HepG2 (cell line): Measurements from ENCODE around the gene ATOH7. TPM values are rescaled to one million over a fixed set of nuclear protein-coding genes. Genes with fewer than 3 reads are reported as not detected.

Experiments
- AKNA ChIP-seq: sonication (generic); formaldehyde crosslinking; IDR thresholded peaks from 2 replicates; pipeline ENCODE4 v1.4.0; 2020; ENCODE audit warnings: missing genetic modification reagents, borderline replicate concordance
- BRF2 ChIP-seq: sonication (generic); formaldehyde crosslinking; IDR thresholded peaks from 2 replicates; pipeline ENCODE4 v1.8.1; 2022; ENCODE audit warnings: mild to moderate bottlenecking, missing genetic modification reagents
- CCDC6 ChIP-seq: sonication (generic); formaldehyde crosslinking; IDR thresholded peaks from 2 replicates; pipeline ENCODE4 v1.8.1; 2022; ENCODE audit warnings: mild to moderate bottlenecking, missing genetic modification reagents, moderate library complexity
- GFI1 ChIP-seq: sonication (generic); formaldehyde crosslinking; IDR thresholded peaks from 2 replicates; pipeline ENCODE4 v1.5.0; 2020; ENCODE audit warnings: missing genetic modification reagents, mild to moderate bottlenecking, borderline replicate concordance
- MAFK ChIP-seq, 2 experiments: IDR thresholded peaks in 1 of 2; conservative IDR thresholded peaks in 1 of 2; 2 replicates each; pipeline ENCODE4 v1.6.1; 2011; ENCODE audit warnings: improper control_type of control experiment in 2 of 2, low read length in 2 of 2
- NR1H2 ChIP-seq: sonication (generic); formaldehyde crosslinking; IDR thresholded peaks from 2 replicates; pipeline ENCODE4 v1.8.1; 2022; ENCODE audit warnings: low read depth, missing genetic modification reagents, borderline replicate concordance
- PAX8 ChIP-seq: sonication (generic); formaldehyde crosslinking; IDR thresholded peaks from 2 replicates; pipeline ENCODE4 v1.8.0; 2022; ENCODE audit warnings: mild to moderate bottlenecking, missing genetic modification reagents, borderline replicate concordance
- PREB ChIP-seq: sonication (generic); formaldehyde crosslinking; IDR thresholded peaks from 2 replicates; pipeline ENCODE4 v1.4.0; 2020; ENCODE audit warnings: missing genetic modification reagents
- RFX5 ChIP-seq: IDR thresholded peaks from 2 replicates; pipeline ENCODE4 v1.6.1; 2011; ENCODE audit warnings: low read depth, low read length, improper control_type of control experiment
- RFXAP ChIP-seq: sonication (generic); formaldehyde crosslinking; IDR thresholded peaks from 2 replicates; pipeline ENCODE4 v1.4.0; 2020; ENCODE audit warnings: missing genetic modification reagents, borderline replicate concordance
- TEF ChIP-seq: sonication (generic); formaldehyde crosslinking; IDR thresholded peaks from 2 replicates; pipeline ENCODE4 v1.5.0; 2020; ENCODE audit warnings: missing genetic modification reagents
- TRAFD1 ChIP-seq: sonication (generic); formaldehyde crosslinking; IDR thresholded peaks from 2 replicates; pipeline ENCODE4 v1.5.1; 2020; ENCODE audit warnings: missing genetic modification reagents, mild to moderate bottlenecking, borderline replicate concordance
- ZFP37 ChIP-seq: sonication (generic); formaldehyde crosslinking; IDR thresholded peaks from 2 replicates; pipeline ENCODE4 v1.4.0; 2020; ENCODE audit warnings: missing genetic modification reagents, borderline replicate concordance
- ZNF292 ChIP-seq: sonication (generic); formaldehyde crosslinking; IDR thresholded peaks from 2 replicates; pipeline ENCODE4 v1.8.1; 2022; ENCODE audit warnings: mild to moderate bottlenecking, low read depth, missing genetic modification reagents, borderline replicate concordance
- ZNF513 ChIP-seq: sonication (generic); formaldehyde crosslinking; conservative IDR thresholded peaks from 2 replicates; pipeline ENCODE4 v1.5.0; 2020; ENCODE audit warnings: missing genetic modification reagents
- ZNF773 ChIP-seq: sonication (generic); formaldehyde crosslinking; IDR thresholded peaks from 2 replicates; pipeline ENCODE4 v1.4.0; 2020; ENCODE audit warnings: missing genetic modification reagents, borderline replicate concordance
- polyA plus RNA-seq, 8 experiments: library from polyadenylated mRNA; depleted of rRNA in 3 of 8; stranded (reverse) in 7 of 8; unstranded in 1 of 8; fragments of >200 nt; fragmentation: Illumina TruSeq in 4 of 8; extraction: Trizol in 4 of 8; gene quantifications; 2 replicates each; pipeline versions ENCODE4 v1.2.1 to v1.2.3, GENCODE V29; 2011 to 2016; ENCODE audit warnings: low read depth in 4 of 8, missing spikeins in 1 of 8, mixed read lengths in 1 of 8; ENCODE audit not compliant: insufficient read depth in 1 of 8
- total RNA-seq, 5 experiments: library from RNA; depleted of rRNA; stranded (reverse); fragments of >200 nt; fragmentation: Illumina TruSeq; extraction: Trizol; gene quantifications; 2 replicates each; pipeline ENCODE4 v1.2.3, GENCODE V29; 2016; ENCODE audit warnings: low read depth in 1 of 5

ATOH7 gene
- total and polyA plus RNA-seq, 2 of the 13 experiments (the other 11 are each of a cell fraction or from before 2014, with no cell fraction given), result 0.07 to 0.11 TPM

- TF ChIP-seq TEF, result peak; percentile 68; the same call in 1 of the 2 replicates
- peak; percentile 87 for TF ChIP-seq ZFP37 (CRISPR knock-in tag)
- no peak for TF ChIP-seq MAFK (conservative IDR thresholded peaks at IDR 0.05 in 1 of 2, IDR thresholded peaks at IDR 0.05 in 1 of 2; ENCODE audit: low read length in 2 of 2)
- TF ChIP-seq ZNF292 (CRISPR knock-in tag), result peak; percentile 57
- no peak for TF ChIP-seq PAX8 (CRISPR knock-in tag)
- peak; percentile 44; the same call in 1 of the 2 replicates for TF ChIP-seq GFI1 (CRISPR knock-in tag)
- TF ChIP-seq NR1H2, result no peak
- TF ChIP-seq BRF2, result 0 out of 2 replicates have a peak, but pooled peaks have one; percentile 47
- TF ChIP-seq PREB (CRISPR knock-in tag), result 0 out of 2 replicates have a peak, but pooled peaks have one; percentile 79
- no peak for TF ChIP-seq RFX5
- peak; percentile 69; the same call in 1 of the 2 replicates for TF ChIP-seq CCDC6
- TF ChIP-seq AKNA (CRISPR knock-in tag), result peak; percentile 61; the same call in 1 of the 2 replicates
- TF ChIP-seq TRAFD1 (CRISPR knock-in tag), result no peak
- 0 out of 2 replicates have a peak, but pooled peaks have one; percentile 58 for TF ChIP-seq ZNF773 (CRISPR knock-in tag)
- TF ChIP-seq RFXAP (CRISPR knock-in tag), result peak; percentile 82
- TF ChIP-seq ZNF513, result no peak
Observed at GRCh38 chr10:68231106-68231816, 652 bp downstream of the ATOH7 start (continued).
